Measurements from ENCODE around the gene FAAP100.
A peak's percentile ranks its signal among the peaks of the same experiment; 100 is the strongest.

The FAAP100 gene

DNA sequence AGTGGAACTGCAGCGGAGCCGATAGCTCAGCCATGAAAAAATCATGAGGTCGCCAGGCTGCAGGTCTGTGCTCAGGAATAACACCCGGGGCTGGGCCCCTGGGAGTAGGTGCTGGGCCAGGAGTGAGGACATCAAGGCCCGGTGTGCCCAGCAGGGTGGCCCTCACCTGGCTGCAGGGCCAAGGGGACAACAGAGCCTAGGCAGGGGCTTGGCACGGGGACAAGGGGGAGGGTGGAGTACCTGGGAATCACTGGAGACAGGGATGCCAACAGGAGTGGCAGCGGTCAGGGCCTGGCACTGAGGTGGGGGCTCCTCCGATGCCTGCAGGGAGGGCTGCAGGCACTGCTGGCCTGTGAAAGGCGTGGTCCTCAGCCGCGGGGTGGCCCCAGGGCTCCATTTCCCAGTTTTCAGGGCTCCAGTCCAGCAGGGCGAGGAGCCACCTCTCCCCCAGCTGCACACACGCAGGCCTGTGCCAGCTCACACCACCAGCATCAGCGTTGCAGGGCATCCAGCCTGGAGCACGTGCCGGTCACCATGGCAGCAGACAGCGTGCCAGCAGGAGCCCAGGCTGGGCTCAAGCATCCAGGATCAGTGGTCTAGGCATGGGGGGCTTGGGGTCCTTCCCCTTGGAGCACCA is 28.6 kb downstream of the FAAP100 start:
- TF ChIP-seq, protein P1, sequence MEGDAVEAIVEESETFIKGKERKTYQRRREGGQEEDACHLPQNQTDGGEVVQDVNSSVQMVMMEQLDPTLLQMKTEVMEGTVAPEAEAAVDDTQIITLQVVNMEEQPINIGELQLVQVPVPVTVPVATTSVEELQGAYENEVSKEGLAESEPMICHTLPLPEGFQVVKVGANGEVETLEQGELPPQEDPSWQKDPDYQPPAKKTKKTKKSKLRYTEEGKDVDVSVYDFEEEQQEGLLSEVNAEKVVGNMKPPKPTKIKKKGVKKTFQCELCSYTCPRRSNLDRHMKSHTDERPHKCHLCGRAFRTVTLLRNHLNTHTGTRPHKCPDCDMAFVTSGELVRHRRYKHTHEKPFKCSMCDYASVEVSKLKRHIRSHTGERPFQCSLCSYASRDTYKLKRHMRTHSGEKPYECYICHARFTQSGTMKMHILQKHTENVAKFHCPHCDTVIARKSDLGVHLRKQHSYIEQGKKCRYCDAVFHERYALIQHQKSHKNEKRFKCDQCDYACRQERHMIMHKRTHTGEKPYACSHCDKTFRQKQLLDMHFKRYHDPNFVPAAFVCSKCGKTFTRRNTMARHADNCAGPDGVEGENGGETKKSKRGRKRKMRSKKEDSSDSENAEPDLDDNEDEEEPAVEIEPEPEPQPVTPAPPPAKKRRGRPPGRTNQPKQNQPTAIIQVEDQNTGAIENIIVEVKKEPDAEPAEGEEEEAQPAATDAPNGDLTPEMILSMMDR (conservative IDR thresholded peaks at IDR 0.05): no peak

DNA sequence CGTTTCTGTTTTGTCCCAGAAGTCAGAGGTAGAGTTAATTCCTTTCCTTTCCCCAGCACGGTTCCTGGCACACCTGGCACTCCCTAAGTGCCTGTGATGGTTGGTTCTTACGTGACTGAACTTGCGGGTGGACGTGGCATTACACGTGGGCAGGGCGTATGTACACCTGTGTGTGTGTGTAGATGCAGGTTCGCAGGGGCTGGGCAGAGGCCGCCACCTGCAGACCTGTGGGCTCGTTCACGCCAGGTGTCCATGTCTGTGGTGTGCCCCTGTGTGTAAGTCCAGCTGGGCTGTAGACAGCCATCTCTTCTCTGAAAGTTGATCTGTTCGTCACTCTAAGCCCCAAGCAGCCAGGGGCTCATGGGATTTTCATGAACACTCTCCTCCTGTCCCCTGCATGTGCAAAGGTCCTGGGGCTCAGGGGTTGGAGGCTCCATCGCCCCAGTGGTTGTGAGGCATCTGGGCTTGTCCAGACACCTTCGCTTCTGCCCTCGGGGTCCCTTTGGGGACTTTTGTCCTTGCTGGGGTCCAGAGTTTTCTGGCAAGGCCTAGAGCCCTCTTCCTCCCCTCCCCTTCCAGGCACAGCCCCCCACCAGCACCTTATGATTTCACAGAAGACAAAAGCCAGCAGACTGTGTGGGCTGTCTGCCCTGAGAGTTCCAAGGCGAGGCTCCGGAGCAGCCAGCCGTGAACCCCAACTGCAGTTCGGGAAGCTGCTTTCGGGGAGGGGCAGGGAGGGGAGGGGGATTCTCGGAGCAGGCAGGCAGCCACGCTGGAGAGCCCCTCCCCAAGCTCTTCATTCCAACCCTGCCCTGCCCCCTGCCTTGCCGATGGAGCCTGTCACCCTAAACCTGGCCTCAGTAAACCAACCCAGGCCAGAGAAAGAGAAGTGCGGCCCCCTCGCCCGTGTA is 29.4 kb downstream of the FAAP100 start:
- TF ChIP-seq, protein P1 (conservative IDR thresholded peaks at IDR 0.05): no peak
- H3K27ac ChIP-seq: no peak overlapping the region; the same call in 1 of the 2 replicates

More for the DNA sequence above, 28.6 kb downstream of the FAAP100 start:
- no peak overlapping the region; the same call in 1 of the 2 replicates for H3K27ac ChIP-seq

DNA sequence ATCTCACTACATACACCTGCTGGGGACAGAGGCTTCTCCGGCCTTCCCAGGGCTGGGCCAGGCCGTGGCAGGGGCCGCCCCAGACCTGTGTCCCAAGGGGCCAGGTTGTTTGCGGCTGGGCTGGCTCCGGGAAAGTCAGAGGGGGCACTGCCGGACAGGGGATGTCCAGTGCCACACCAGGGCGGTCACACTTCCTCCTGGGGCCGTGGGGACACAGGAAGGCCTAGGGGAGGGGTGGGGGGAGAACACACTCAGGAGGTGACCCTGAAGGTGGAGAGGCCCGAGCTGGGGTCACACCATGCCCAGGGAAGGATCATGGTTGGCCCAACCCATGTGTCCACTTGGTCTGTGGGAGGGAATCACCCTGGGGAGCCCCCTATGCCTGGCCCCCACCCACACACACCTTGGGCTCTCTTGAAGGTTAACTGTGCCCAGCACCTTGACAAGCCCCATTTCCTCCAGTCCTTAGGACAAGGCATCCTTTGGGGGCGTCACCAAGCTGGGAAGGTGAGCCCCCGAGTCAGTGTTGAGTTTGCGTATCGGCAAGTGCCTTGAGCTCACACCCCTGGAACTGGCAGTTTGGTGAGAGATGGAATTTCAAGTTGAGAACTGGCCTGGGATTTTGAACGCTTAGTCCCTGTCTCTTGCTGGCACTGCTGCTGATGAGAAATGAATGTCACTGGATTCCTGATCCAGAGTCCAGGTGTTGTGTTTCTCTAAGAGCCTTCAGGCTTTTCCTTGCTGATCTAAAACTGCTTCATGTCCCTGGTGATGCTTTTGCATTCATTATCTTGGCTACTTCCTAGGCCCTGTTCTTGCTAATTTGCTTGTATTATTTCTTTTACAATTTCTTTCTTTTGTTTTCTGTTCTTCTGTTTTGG is 31.9 kb downstream of the FAAP100 start:
- peak overlapping the region; percentile 100 for H3K27ac ChIP-seq
- TF ChIP-seq, protein P1 (conservative IDR thresholded peaks at IDR 0.05): no peak

DNA sequence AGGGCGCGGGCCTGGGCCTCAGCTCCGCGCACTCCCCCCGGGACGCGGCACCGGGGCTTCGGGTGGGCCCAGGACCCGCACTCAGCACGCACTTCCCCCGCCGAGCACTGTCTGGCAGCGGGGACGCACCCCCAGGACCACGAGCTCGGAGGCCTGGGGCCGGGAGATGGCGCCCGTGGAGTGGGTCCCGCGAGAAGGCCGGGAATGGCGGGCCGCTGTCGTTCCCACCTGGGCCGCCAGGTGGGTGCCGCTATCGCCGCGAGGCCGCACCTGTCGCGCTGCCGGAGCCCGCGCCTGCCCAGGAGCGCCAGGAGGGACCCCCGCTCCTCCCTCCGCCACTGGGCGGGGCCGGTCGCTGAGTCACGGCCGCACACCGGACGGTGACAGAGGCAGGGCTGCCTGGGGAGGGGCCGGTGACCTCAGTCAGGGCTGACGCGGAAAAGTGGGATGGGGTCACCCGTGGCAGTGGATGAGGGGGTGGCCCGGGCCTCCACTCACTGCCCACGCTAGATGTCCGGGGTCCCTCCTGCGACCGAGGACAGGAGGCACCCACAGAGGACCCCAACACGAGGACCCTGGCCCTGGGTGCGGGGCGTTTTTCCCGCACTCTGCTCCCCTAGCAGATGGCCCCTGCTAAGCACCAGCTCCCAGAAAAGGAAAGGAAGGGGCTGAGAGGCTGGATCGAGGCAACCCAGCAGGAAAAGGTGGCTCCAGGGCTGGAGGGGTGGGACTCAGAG is 32.7 kb downstream of the FAAP100 start:
- TF ChIP-seq, protein P1 (conservative IDR thresholded peaks at IDR 0.05): peak; percentile 89
- peak overlapping the region; percentile 100 for H3K27ac ChIP-seq

DNA sequence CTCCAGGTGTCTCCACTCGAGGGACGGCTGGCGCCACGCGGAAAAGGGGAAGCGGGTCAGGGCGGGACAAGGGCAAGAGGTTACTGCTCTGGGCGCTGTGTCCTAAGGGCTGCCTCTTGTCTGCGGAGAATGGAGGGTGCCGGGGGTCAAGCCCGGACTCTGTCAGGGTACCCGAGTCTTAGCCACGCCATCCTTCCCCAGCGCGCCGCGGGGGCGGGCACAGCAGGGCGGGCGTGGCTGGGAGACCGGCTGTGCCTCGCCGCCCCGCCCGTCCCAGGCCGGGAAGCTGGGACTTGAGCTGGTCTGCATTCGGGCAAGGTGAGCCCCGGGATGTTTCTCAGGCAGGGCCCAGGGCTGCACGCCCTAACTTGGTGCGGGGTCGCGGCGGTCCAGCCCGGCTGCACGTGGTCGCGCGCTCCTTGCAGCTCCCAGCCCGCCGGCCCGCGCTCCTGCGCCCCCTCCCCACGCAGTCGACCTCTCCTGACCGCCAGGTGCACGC is 33.3 kb downstream of the FAAP100 start:
- TF ChIP-seq, protein P1 (conservative IDR thresholded peaks at IDR 0.05): no peak
- peak overlapping the region; percentile 100 for H3K27ac ChIP-seq

DNA sequence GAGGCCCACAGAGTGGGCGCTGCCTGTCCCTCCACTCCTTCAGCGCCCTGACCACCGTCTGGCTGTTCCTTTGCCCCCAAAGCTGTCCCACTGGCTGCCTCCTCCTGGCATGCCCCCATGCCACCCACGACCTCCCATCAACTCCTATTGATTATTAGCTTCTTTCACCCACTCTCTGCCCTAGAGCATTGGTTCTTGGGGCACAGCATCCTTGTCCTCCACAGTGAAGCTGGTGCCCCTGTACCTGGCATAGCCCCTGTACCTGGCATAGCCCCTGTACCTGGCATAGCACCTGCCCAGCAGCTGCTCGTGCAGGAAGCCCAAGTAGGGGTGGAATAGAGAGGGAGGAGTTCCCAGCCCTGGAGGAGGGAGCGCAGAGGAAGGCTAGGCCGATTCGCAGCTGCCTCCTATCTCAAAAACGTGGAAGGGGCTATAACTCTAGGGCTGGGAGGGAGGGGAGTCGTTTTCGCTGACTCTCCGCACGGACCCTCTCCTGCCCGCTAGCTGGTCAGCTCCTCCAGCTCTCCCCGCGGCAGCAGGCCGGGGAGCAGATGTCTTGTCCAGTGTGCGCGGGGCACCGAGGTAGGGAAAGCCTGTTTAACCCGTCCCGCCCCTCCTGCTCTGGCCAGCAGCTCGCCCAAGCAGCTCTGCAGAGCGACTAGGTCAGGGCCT is 33.9 kb downstream of the FAAP100 start:
- TF ChIP-seq, protein P1 (conservative IDR thresholded peaks at IDR 0.05): no peak
- H3K27ac ChIP-seq: peak overlapping the region; percentile 100

Data from VCaP (cell line).